Measurements from ENCODE around the gene C14orf132.

The C14orf132 gene

DNA sequence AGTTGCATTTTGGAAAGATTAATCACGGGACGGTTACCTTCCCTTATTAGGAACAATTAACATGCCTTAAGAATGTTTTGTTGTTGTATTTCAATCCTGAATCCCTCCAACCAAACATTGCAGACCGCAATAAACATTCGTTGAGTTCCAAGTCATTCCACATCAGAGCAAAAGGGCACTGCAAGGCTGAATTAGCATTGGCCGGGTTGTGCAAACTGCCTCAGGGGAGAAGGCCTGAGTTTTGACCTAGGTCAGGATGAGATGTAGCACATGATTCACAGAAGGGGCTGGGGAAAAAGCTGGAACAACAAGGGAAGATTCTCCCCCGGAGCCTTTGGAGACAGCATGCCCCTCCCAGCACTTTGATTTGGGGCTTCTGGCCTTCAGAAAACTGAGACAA is 83.3 kb downstream of the C14orf132 start:
- no peak for DNase-seq

DNA sequence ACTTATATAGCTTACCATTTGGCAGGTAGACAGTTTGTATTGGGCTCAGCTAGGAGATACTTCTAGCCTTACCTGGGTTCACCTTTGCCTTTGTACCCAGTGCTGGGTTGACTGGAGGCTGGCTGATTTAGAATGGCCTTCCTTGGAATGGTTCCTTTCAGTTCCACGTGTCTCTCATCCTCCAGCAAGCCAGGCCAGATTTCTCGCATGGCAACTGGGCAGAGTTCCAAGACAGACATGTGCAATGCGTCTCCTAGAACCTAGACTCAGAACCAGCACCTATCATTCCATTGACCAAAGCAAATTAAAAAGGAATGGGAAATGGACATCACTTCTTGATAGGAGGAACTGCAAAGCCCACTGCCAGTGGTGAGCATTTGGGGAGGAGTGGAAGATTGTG is 86.4 kb downstream of the C14orf132 start:
- DNase-seq, result no peak

- DNase-seq, result no peak
Measured at GRCh38 chr14:96126339-96126782, 87.2 kb downstream of the C14orf132 start.

GRCh38 chr14:96126783-96127271 is 87.7 kb downstream of the C14orf132 start:
- DNase-seq, result no peak

- no peak for DNase-seq
Measured at GRCh38 chr14:96129128-96129736, 90.1 kb downstream of the C14orf132 start.

- DNase-seq, result no peak
Measured at GRCh38 chr14:96130391-96130790, 91.2 kb downstream of the C14orf132 start.

DNA sequence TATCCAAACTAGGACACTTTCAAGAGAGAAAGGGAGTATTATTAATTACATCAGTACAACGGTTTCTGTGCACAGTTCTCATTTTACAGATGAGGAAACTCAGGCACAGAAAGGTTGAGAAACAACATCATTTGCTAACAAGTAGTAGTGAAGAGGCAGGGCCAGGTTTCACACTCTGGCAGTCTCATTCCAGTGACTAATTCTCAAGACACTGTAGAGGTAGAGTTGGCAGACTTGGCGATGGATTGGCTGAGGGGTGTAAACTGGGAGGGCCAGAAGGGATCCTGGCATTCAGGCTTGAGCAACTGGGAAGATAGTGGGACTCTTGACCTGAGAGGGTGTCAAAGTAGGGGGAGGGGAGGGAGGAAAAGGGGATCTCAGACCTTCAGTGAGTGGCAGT is 91.7 kb downstream of the C14orf132 start:
- DNase-seq, result no peak

DNA sequence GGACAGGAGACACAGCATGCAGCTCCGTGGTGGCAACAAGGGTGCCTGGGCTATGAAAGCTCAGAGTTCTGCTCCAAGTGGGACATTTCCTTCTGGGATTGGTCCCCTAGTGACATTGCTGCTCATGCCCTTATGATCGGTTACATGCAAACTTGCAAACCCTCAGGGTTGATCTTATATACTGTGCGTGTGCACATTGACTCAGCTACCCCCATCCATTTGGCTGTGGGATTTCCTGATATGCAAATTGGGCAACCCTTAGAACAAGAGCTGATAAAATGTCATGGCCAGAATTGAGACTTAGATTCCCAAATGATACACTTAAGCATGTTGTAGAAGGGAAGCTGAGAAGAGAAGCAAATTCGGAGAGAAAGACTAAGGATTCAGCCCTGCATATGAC is 92.7 kb downstream of the C14orf132 start:
- no peak for DNase-seq

- DNase-seq, result no peak
Measured at GRCh38 chr14:96134508-96134907, 95.3 kb downstream of the C14orf132 start.

GRCh38 chr14:96135285-96135684 is 96.1 kb downstream of the C14orf132 start:
- no peak for DNase-seq

DNA sequence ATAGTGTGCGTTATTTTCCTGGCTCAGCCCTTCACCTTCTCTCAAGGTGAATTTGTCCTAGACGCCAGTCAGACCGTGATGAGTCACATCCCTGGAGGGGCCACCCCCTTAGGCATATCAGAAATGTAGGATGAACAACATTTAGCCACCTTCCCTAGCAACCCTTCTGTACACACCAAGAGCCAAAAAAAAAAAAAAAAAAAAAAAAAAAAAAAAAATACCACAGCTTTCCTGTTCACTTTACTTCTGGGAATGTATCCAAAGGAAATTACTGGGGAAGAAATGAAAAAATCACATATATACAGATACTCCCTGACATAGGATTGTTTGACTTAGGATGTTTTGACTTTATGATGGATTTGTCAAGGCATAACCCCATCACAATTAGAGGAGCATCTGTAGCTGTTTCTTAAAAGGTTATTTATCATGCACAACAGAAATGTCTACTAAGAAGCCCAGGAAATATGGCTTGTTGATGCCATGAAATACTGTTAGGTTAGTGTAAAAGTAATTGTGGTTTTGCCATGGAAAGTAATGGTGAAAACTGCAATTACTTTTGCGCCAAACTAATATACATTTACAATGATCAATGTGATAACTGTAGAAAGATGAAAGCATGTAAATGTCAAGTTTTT is 97.3 kb downstream of the C14orf132 start:
- DNase-seq, result no peak

- DNase-seq, result no peak
Measured at GRCh38 chr14:96138241-96138640, 99.1 kb downstream of the C14orf132 start.

DNA sequence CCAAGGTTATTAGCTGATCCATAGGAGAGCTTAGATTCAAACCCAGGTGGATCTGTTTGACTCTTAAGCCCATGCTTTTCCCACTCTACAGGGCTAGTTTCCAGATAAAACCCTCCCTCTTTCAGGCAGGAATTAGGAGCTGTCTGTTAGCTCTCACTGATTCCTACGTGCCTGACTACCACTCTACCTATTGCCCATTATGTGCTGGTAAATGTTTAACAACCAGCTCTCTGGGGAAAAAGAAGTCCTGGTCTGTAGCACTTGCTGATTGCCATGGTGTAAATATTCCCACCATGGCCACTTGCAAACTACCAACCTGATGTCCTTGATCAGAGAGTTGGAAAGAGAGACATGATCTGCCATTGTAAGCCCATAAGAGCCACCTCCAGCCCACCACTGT is 100.0 kb downstream of the C14orf132 start:
- no peak for DNase-seq

GRCh38 chr14:96139879-96140278 is 100.7 kb downstream of the C14orf132 start:
- DNase-seq, result no peak

GRCh38 chr14:96140952-96141351 is 101.8 kb downstream of the C14orf132 start:
- no peak for DNase-seq

Measured in NCI-H748 treated with DMSO at 0.1 percent for 48 hours (cell line).